SK-N-SH treated with all-trans-retinoic acid at 6 μM for 48 hours (cell line): ENCODE measurements around the gene CCNB2.

Experiments
- ATAC-seq: fragments of 200-7000 bp; cut with Tn5 transposase; 3 replicates; pipeline ENCODE4 v1.9.1; 2020; ENCODE audit warnings: mild to moderate bottlenecking, moderate library complexity
- ARNTL ChIP-seq: fragments of 450-650 bp; formaldehyde crosslinking; IDR thresholded peaks from 2 replicates; pipeline ENCODE4 v1.5.0; 2020; ENCODE audit warnings: low read depth, mild to moderate bottlenecking, moderate library complexity, borderline replicate concordance
- BACH2 ChIP-seq: fragments of 250-450 bp; sonication (Bioruptor Pico); IDR thresholded peaks from 2 replicates; pipeline ENCODE4 v1.9.0; 2021; ENCODE audit warnings: mild to moderate bottlenecking, borderline replicate concordance
- CREB5 ChIP-seq: fragments of 250-450 bp; sonication (Bioruptor Pico); IDR thresholded peaks from 2 replicates; pipeline ENCODE4 v1.5.1; 2020; ENCODE audit warnings: low read depth, mild to moderate bottlenecking, moderate library complexity
- CSDC2 ChIP-seq: fragments of 250-450 bp; sonication (Bioruptor Pico); IDR thresholded peaks from 2 replicates; pipeline ENCODE4 v1.5.0; 2020; ENCODE audit warnings: mild to moderate bottlenecking, moderate library complexity
- CSRNP3 ChIP-seq: fragments of 250-450 bp; sonication (Bioruptor Pico); IDR thresholded peaks from 2 replicates; pipeline ENCODE4 v1.5.1; 2021; ENCODE audit warnings: mild to moderate bottlenecking, moderate library complexity
- ESRRG ChIP-seq: fragments of 250-450 bp; sonication (Bioruptor Pico); IDR thresholded peaks from 2 replicates; pipeline ENCODE4 v1.6.1; 2021; ENCODE audit warnings: mild to moderate bottlenecking
- GLIS3 ChIP-seq: fragments of 250-450 bp; sonication (Bioruptor Pico); IDR thresholded peaks from 2 replicates; pipeline ENCODE4 v1.5.0; 2020; ENCODE audit warnings: mild to moderate bottlenecking, moderate library complexity
- ISL1 ChIP-seq: fragments of 250-450 bp; sonication (Bioruptor Pico); IDR thresholded peaks from 2 replicates; pipeline ENCODE4 v2.1.2; 2022; ENCODE audit warnings: mild to moderate bottlenecking, moderate library complexity
- OSR1 ChIP-seq: fragments of 250-450 bp; sonication (Bioruptor Pico); IDR thresholded peaks from 2 replicates; pipeline ENCODE4 v1.8.0; 2022; ENCODE audit warnings: moderate library complexity, mild to moderate bottlenecking, inconsistent platforms
- PATZ1 ChIP-seq: fragments of 250-450 bp; sonication (Bioruptor Pico); IDR thresholded peaks from 2 replicates; pipeline ENCODE4 v1.8.0; 2020; ENCODE audit warnings: mild to moderate bottlenecking, moderate library complexity, borderline replicate concordance
- POU6F1 ChIP-seq: fragments of 250-450 bp; sonication (Bioruptor Pico); IDR thresholded peaks from 2 replicates; pipeline ENCODE4 v1.8.0; 2021; ENCODE audit warnings: low read depth, mild to moderate bottlenecking, moderate library complexity, borderline replicate concordance
- PPARA ChIP-seq: fragments of 250-450 bp; sonication (Bioruptor Pico); IDR thresholded peaks from 2 replicates; pipeline ENCODE4 v1.5.0; 2020; ENCODE audit warnings: mild to moderate bottlenecking, borderline replicate concordance
- RARB ChIP-seq: fragments of 250-450 bp; sonication (Bioruptor Pico); IDR thresholded peaks from 2 replicates; pipeline ENCODE4 v1.8.0; 2021; ENCODE audit warnings: mild to moderate bottlenecking, moderate library complexity
- SNAI2 ChIP-seq: fragments of 250-450 bp; sonication (Bioruptor Pico); IDR thresholded peaks from 2 replicates; pipeline ENCODE4 v1.5.0; 2020; ENCODE audit warnings: mild to moderate bottlenecking, moderate library complexity
- TCF4 ChIP-seq: fragments of 250-450 bp; sonication (Bioruptor Pico); IDR thresholded peaks from 2 replicates; pipeline ENCODE4 v1.8.0; 2021; ENCODE audit warnings: mild to moderate bottlenecking, moderate library complexity, borderline replicate concordance
- TOX ChIP-seq: fragments of 250-450 bp; sonication (Bioruptor Pico); IDR thresholded peaks from 2 replicates; pipeline ENCODE4 v1.8.0; 2021; ENCODE audit warnings: mild to moderate bottlenecking, moderate library complexity, borderline replicate concordance
- ZC3H10 ChIP-seq: fragments of 250-450 bp; sonication (Bioruptor Pico); IDR thresholded peaks from 2 replicates; pipeline ENCODE4 v1.5.1; 2021; ENCODE audit warnings: mild to moderate bottlenecking, moderate library complexity
- ZFP3 ChIP-seq: fragments of 250-450 bp; sonication (Bioruptor Pico); IDR thresholded peaks from 2 replicates; pipeline ENCODE4 v1.5.0; 2020; ENCODE audit warnings: mild to moderate bottlenecking, moderate library complexity
- ZFP30 ChIP-seq: fragments of 450-650 bp; formaldehyde crosslinking; IDR thresholded peaks from 2 replicates; pipeline ENCODE4 v1.5.0; 2022; ENCODE audit warnings: mild to moderate bottlenecking, moderate library complexity
- ZNF565 ChIP-seq: fragments of 450-650 bp; formaldehyde crosslinking; conservative IDR thresholded peaks from 2 replicates; pipeline ENCODE4 v1.5.0; 2020; ENCODE audit warnings: low read depth, mild to moderate bottlenecking, moderate library complexity
- ZNF70 ChIP-seq: fragments of 450-650 bp; formaldehyde crosslinking; IDR thresholded peaks from 2 replicates; pipeline ENCODE4 v1.5.0; 2020; ENCODE audit warnings: mild to moderate bottlenecking, moderate library complexity
- ZNF8 ChIP-seq: fragments of 450-650 bp; formaldehyde crosslinking; IDR thresholded peaks from 2 replicates; pipeline ENCODE4 v1.5.0; 2020; ENCODE audit warnings: mild to moderate bottlenecking, moderate library complexity

Gene CCNB2

GRCh38 chr15:59166601-59167265, 61.8 kb downstream of the CCNB2 start:
- ATAC-seq, result no peak
- TF ChIP-seq GLIS3 (no peak), ARNTL (CRISPR knock-in tag) (no peak), ZFP30 (CRISPR knock-in tag) (no peak), TOX (no peak), ISL1 (CRISPR knock-in tag) (no peak), ZNF8 (CRISPR knock-in tag) (no peak), RARB (CRISPR knock-in tag) (no peak), CSDC2 (no peak), ESRRG (CRISPR knock-in tag) (no peak)

- ATAC-seq, result no peak; the same call in 2 of the 3 replicates
- TF ChIP-seq TCF4, result no peak
- TF ChIP-seq CREB5 (CRISPR knock-in tag), result no peak
- no peak for TF ChIP-seq ZNF565 (CRISPR knock-in tag)
- no peak for TF ChIP-seq SNAI2 (CRISPR knock-in tag)
Observed at GRCh38 chr15:59168536-59168935, 63.6 kb downstream of the CCNB2 start.

- TF ChIP-seq PPARA (CRISPR knock-in tag), result no peak
- no peak for TF ChIP-seq ZNF565 (CRISPR knock-in tag)
- no peak for TF ChIP-seq PATZ1 (CRISPR knock-in tag)
- TF ChIP-seq BACH2 (CRISPR knock-in tag), result no peak
- no peak for TF ChIP-seq SNAI2 (CRISPR knock-in tag)
- TF ChIP-seq TCF4, result no peak
- no peak for TF ChIP-seq ZC3H10 (CRISPR knock-in tag)
- no peak for TF ChIP-seq TOX
- no peak for TF ChIP-seq ZNF70
- no peak for TF ChIP-seq ZFP3 (CRISPR knock-in tag)
- no peak for TF ChIP-seq CSRNP3 (CRISPR knock-in tag)
- TF ChIP-seq ESRRG (CRISPR knock-in tag), result no peak
- no peak for TF ChIP-seq ISL1 (CRISPR knock-in tag)
- TF ChIP-seq CREB5 (CRISPR knock-in tag), result no peak
- no peak for TF ChIP-seq ZNF8 (CRISPR knock-in tag)
- TF ChIP-seq ZFP30 (CRISPR knock-in tag), result no peak
- peak; percentile 7; the same call in 1 of the 3 replicates for ATAC-seq
Observed at GRCh38 chr15:59169251-59169708, 64.3 kb downstream of the CCNB2 start.

GRCh38 chr15:59170295-59171066, 65.5 kb downstream of the CCNB2 start:
- TF ChIP-seq TCF4 (peak; percentile 61; the same call in 1 of the 2 replicates), ZNF8 (CRISPR knock-in tag) (no peak)
- TF ChIP-seq, all 23 proteins: peak for 1
- ATAC-seq, result peak; percentile 89

- TF ChIP-seq POU6F1, result no peak
- no peak for TF ChIP-seq OSR1 (CRISPR knock-in tag)
- TF ChIP-seq ZC3H10 (CRISPR knock-in tag), result no peak
- TF ChIP-seq ISL1 (CRISPR knock-in tag), result no peak
- TF ChIP-seq, all 23 proteins: peak for 0
- ATAC-seq, result no peak
Observed at GRCh38 chr15:59171067-59171397, 66.1 kb downstream of the CCNB2 start.
